ENCODE measurements around the gene SLC22A7. TPM values are rescaled to one million over a fixed set of nuclear protein-coding genes. Genes with fewer than 3 reads are reported as not detected.

SLC22A7 gene
- total and polyA plus RNA-seq, 4 donors: 143 to 495 (median 228) TPM

DNA sequence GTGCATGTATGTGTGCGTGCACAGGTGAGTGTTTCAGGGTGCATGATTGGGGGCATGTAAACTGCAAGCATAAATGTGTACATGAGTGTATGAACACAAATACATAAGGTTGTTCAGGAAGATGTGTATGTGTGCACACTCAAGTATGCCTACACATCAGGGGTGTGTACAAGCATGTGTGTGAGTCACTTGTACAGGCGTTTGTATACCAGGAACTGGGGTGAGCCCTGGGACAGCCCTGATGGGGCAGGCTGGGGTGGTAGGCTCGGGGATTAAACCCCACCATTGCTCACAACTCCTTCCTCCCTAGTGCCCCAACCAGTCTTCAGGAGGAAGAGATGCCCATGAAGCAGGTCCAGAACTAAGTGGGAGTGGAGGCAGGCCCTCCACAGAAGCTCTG is 6.3 kb downstream of the SLC22A7 start:
- H3K27me3 ChIP-seq (ENCODE audit: control insufficient read depth in 4 of 4, insufficient read depth in 4 of 4, low read length in 3 of 4): no peaks in the 10 kb centered on the region

More for the DNA sequence above, 6.3 kb downstream of the SLC22A7 start:
- 83% methylated on average over 3 of the region's 3 CpGs for WGBS
- no peak for DNase-seq (ENCODE audit: low spot score)
- Histone ChIP-seq H3K4me3 (ENCODE audit: low read depth in 1 of 3, low read length in 3 of 3) (no peak overlapping the region), H3K9me3 (ENCODE audit: control insufficient read depth in 4 of 4, low read length in 3 of 4) (no peaks in the 10 kb centered on the region), H3K36me3 (ENCODE audit: control insufficient read depth in 4 of 4, insufficient read depth in 3 of 4, low read depth in 1 of 4, low read length in 3 of 4) (peaks cover 5 to 19% (median 10%) of the 10 kb centered on the region in 4 donors), H3K27ac (ENCODE audit: low read depth in 1 of 2, low read length in 2 of 2) (no peak overlapping the region), H3K9ac (ENCODE audit: low read depth in 1 of 2, low read length in 2 of 2) (no peak overlapping the region), H3K4me1 (ENCODE audit: control insufficient read depth in 4 of 4, insufficient read depth in 4 of 4, low read length in 3 of 4) (peaks cover 12 to 60% (median 45%) of the 10 kb centered on the region in 4 donors)
- TF ChIP-seq SP1 (IDR thresholded peaks at IDR 0.05) (no peak), RAD21 (IDR thresholded peaks at IDR 0.05) (no peak), YY1 (IDR thresholded peaks at IDR 0.05) (no peak), HNF4A (conservative IDR thresholded peaks at IDR 0.05) (no peak), RXRA (IDR thresholded peaks at IDR 0.05) (no peak), TAF1 (conservative IDR thresholded peaks at IDR 0.05) (no peak), EGR1 (IDR thresholded peaks at IDR 0.05; ENCODE audit: low read depth in 2 of 2) (no peak), JUND (IDR thresholded peaks at IDR 0.05) (no peak), FOXA1 (IDR thresholded peaks at IDR 0.05) (no peak), GABPA (IDR thresholded peaks at IDR 0.05 in 1 of 2, conservative IDR thresholded peaks at IDR 0.05 in 1 of 2) (no peak), NR2F2 (IDR thresholded peaks at IDR 0.05) (no peak), FOXA2 (IDR thresholded peaks at IDR 0.05) (no peak)
- TF ChIP-seq, protein P1, sequence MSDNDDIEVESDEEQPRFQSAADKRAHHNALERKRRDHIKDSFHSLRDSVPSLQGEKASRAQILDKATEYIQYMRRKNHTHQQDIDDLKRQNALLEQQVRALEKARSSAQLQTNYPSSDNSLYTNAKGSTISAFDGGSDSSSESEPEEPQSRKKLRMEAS (IDR thresholded peaks at IDR 0.05): no peak
- TF ChIP-seq, protein P2, sequence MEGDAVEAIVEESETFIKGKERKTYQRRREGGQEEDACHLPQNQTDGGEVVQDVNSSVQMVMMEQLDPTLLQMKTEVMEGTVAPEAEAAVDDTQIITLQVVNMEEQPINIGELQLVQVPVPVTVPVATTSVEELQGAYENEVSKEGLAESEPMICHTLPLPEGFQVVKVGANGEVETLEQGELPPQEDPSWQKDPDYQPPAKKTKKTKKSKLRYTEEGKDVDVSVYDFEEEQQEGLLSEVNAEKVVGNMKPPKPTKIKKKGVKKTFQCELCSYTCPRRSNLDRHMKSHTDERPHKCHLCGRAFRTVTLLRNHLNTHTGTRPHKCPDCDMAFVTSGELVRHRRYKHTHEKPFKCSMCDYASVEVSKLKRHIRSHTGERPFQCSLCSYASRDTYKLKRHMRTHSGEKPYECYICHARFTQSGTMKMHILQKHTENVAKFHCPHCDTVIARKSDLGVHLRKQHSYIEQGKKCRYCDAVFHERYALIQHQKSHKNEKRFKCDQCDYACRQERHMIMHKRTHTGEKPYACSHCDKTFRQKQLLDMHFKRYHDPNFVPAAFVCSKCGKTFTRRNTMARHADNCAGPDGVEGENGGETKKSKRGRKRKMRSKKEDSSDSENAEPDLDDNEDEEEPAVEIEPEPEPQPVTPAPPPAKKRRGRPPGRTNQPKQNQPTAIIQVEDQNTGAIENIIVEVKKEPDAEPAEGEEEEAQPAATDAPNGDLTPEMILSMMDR (IDR thresholded peaks at IDR 0.05; ENCODE audit: low read depth, low read length, missing input control): no peak
- TF ChIP-seq, protein P3, sequence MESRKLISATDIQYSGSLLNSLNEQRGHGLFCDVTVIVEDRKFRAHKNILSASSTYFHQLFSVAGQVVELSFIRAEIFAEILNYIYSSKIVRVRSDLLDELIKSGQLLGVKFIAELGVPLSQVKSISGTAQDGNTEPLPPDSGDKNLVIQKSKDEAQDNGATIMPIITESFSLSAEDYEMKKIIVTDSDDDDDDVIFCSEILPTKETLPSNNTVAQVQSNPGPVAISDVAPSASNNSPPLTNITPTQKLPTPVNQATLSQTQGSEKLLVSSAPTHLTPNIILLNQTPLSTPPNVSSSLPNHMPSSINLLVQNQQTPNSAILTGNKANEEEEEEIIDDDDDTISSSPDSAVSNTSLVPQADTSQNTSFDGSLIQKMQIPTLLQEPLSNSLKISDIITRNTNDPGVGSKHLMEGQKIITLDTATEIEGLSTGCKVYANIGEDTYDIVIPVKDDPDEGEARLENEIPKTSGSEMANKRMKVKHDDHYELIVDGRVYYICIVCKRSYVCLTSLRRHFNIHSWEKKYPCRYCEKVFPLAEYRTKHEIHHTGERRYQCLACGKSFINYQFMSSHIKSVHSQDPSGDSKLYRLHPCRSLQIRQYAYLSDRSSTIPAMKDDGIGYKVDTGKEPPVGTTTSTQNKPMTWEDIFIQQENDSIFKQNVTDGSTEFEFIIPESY (IDR thresholded peaks at IDR 0.05): no peak
- TF ChIP-seq, protein P4, sequence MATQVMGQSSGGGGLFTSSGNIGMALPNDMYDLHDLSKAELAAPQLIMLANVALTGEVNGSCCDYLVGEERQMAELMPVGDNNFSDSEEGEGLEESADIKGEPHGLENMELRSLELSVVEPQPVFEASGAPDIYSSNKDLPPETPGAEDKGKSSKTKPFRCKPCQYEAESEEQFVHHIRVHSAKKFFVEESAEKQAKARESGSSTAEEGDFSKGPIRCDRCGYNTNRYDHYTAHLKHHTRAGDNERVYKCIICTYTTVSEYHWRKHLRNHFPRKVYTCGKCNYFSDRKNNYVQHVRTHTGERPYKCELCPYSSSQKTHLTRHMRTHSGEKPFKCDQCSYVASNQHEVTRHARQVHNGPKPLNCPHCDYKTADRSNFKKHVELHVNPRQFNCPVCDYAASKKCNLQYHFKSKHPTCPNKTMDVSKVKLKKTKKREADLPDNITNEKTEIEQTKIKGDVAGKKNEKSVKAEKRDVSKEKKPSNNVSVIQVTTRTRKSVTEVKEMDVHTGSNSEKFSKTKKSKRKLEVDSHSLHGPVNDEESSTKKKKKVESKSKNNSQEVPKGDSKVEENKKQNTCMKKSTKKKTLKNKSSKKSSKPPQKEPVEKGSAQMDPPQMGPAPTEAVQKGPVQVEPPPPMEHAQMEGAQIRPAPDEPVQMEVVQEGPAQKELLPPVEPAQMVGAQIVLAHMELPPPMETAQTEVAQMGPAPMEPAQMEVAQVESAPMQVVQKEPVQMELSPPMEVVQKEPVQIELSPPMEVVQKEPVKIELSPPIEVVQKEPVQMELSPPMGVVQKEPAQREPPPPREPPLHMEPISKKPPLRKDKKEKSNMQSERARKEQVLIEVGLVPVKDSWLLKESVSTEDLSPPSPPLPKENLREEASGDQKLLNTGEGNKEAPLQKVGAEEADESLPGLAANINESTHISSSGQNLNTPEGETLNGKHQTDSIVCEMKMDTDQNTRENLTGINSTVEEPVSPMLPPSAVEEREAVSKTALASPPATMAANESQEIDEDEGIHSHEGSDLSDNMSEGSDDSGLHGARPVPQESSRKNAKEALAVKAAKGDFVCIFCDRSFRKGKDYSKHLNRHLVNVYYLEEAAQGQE (IDR thresholded peaks at IDR 0.05): no peak
- TF ChIP-seq, protein P5, sequence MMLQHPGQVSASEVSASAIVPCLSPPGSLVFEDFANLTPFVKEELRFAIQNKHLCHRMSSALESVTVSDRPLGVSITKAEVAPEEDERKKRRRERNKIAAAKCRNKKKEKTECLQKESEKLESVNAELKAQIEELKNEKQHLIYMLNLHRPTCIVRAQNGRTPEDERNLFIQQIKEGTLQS (IDR thresholded peaks at IDR 0.05): no peak

Data from liver (tissue), 9 donors.